Stimulated activated CD8-positive, alpha-beta memory T cell treated with anti-CD3 and anti-CD28 coated beads, Interleukin-2, amount 100 ng/mL, for 48 hours (primary cell): ENCODE results near the gene CTNNA3.

Source experiments
- DNase-seq, 2 donors: peaks; one replicate each; pipeline ENCODE4 v3.0.0-alpha.2; 2020; ENCODE audit warnings: low read depth in 2 of 2

Gene CTNNA3

DNA sequence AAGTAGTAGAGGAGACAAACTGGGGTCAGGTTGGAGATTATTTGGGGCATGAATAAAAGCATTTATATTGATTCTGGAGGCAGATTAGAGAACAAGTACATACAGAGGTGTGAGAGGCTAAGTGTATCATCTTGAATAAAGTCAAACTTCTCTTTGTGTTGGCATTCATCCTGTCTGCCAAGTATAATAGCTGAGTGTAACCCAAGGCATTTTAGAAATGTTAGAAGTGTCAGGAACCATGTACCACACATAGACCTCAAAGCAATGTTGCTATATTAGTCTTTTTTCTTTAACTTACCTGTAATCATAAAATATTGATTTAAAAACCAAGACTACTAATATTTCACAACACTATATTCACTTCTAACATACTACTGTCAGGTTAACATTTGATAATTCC is 826.4 kb downstream of the CTNNA3 start:
- no peak for DNase-seq

DNA sequence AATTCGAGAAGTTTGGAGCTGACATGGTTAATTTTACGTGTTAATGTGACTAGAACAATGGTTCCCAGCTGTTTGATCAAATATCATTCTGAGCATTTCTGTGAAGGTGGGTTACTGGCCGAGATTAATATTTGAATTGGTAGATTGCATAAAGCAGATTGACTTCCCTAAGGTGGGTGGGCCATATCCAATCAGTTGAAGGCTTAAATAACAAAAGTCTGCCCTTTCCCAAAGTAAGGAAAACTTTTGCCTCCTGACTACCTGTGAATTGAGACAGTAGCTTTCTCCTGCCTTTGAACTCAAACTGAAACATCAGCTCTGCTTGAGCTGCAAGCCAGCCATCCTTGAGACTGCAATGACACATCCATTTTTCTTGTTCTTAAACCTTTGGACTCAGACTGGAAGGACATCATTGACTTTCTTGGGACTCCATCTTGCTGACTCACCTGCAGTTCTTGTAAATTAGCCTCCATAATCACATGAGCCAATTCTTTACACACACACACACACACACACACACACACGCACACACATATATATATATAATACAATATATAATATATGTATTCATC is 833.2 kb downstream of the CTNNA3 start:
- DNase-seq, result no peak

DNA sequence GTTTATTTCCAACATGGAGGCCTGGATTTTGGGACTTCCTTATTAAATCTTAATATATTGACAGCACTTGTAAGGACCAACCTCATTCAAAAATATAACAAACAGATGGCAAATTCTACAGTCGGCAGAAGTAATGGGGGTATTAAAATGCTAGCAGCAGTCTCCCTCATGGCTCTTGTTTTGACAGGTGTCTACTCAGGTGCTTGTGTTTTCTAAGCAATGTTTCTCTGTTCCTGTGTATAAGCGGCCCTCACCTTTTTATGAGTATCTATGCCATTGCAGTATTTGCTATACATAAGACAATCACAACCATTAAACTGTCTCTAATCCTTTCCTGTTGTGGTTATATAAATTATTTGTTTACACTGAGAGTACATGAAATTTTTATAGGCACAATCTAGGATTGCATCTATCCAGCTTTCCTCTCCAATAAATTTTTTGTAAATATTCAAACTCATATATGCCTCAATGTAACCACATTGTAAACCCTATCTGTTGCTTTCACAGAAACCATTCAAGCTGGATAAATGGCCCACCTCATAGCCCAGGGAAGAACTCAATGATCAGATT is 835.5 kb downstream of the CTNNA3 start:
- DNase-seq, result no peak

DNA sequence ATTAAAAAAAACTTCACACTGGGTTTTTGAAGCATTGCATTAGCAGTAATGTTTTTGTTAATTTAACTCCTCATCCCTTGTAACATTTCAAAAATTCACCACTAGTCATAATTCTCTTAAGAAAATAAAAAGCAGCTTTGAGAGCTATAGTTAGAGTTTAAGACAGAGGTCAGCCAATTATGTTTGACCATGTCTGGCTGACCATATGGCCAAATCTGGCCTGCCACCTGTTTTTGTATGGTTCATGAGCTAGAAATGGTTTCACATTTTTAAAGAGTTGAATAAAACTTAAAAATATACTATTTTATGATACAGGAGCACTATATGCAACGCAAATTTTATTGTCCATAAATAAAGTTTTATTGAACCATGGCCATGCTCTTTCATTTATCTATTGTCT is 843.2 kb downstream of the CTNNA3 start:
- DNase-seq, result no peak

- DNase-seq, result no peak
Observed at GRCh38 chr10:66848856-66849255, 847.1 kb downstream of the CTNNA3 start.

- DNase-seq, result no peak
Observed at GRCh38 chr10:66844176-66844942, 851.6 kb downstream of the CTNNA3 start.

GRCh38 chr10:66843396-66843795 is 852.6 kb downstream of the CTNNA3 start:
- no peak for DNase-seq

DNA sequence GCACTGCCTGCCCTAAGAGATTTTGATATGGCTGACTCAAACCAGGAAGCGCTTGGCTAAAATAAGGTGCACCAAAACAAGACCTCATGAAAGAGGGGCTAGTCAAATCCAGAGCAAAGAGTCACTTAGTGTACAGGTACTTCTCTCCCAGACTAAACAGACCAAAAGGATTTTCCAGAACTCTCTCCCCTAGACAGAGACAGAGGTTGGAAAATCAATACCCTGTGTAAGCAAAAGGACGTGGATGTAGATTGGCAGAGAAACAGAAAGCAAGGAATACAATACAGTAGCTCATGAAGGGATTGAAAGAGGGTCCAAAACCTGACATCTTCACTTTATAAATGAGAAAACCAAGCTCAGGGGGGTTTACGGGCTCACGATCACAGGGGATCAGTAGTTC is 853.1 kb downstream of the CTNNA3 start:
- DNase-seq, result no peak

DNA sequence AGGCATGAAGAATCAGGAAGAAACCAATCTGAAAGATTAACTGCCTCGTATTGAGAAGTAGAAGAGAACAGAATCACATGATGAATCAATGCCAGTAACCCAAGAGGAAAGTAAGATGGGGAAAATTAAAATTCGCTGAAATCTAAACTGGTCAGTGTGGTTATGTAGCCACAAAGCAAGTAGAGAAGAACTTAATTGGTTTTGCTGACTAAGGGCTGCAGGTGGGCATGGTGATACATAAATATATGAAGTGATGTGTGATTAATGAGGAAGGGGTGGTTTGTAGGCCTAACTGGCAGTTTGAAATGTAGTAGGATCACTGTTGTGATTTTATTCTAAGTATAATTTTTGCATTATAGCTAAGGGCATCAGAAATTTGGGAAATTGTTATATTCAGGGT is 853.6 kb downstream of the CTNNA3 start:
- no peak for DNase-seq

- no peak for DNase-seq
Observed at GRCh38 chr10:66838656-66839055, 857.3 kb downstream of the CTNNA3 start.

GRCh38 chr10:66837990-66838389 is 858.0 kb downstream of the CTNNA3 start:
- no peak for DNase-seq

GRCh38 chr10:66837335-66837734 is 858.7 kb downstream of the CTNNA3 start:
- DNase-seq, result no peak

GRCh38 chr10:66836771-66837170 is 859.2 kb downstream of the CTNNA3 start:
- DNase-seq, result no peak

DNA sequence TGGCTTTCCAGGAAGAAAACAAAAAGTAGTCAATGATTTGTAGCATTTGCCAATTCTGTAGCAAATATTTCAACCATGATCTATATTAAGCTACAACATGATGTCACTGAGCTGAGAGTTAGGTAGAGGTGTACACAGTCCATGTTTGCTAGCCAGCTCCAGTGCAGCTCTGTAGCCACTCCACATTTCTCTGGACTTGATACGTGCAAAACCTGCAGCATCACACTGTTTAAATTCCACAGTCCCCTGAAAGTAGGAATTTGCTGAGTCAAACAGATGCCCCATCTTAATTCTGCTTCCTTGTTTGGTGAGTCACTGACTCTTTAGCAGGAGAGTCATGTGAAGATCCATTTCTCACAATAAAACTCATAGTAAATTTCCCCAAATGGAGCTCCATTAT is 859.9 kb downstream of the CTNNA3 start:
- DNase-seq, result no peak

- DNase-seq, result no peak
Observed at GRCh38 chr10:66835400-66835799, 860.6 kb downstream of the CTNNA3 start.

GRCh38 chr10:66834802-66835201 is 861.2 kb downstream of the CTNNA3 start:
- DNase-seq, result no peak

DNA sequence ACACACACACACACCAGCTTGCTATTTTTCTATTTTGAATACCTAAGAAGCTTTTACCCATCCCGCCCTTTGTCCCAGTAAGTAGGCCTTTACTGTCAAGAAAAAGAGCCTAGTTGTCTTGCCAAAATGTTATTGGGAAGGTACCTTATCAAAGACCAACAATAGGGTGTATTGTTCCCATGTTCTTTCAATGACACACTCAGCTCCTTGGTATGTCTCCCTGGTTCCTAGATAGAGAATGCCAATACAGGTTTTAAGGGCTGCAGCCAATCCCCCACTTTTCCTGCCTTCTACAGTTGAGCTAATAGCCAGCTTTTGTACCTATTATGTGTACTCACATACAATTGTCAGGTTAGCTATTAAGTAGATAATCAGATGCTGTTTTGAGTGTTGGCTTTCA is 862.1 kb downstream of the CTNNA3 start:
- DNase-seq, result no peak

DNA sequence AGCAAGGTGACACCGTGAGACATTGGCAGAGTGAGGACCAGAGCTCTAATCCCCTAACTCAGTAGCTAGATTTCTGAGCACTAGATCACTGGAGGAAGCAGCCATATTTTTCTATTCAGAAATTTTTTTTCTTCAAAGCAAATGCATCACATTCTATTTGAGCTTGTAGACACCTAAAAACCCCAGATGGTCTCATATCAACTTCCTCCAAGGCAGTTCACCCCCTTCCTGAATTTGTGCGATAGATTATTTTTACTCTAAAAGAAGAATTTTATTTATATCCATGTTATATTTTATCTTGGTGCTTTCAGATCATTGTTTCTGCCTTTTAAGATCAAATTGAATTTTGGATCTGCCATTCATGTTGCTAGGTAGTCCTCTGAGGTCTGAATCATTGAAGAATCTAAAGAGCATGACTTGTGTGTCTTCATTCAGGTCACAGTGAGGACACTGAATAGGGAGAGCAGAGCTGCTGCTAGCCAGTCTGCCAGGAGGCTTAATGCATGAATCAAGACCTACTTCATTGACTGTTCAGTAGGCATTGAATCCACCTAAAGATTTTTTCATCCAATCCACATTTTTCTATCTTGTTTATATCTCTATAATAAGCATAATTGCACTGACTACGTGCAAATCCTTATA is 863.1 kb downstream of the CTNNA3 start:
- DNase-seq, result no peak

GRCh38 chr10:66828957-66829356 is 867.0 kb downstream of the CTNNA3 start:
- no peak for DNase-seq

DNA sequence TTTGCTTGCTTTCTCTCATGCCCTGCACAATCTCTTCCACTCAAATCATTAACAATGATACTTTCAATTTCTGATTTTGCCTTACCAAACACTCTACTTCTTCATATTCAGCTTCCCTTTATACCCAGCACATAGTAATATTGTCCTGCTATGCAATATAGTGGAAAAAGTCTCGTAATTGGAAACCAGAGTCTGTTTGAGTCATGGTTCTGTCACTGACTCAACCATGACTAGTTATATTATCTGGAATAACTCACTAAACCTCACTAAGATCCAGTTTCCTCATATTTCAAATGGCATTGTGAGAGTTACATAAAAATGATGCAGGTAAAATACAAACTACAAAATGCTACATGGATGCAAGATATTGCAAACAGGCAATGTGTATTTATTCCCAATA is 868.6 kb downstream of the CTNNA3 start:
- no peak for DNase-seq

DNA sequence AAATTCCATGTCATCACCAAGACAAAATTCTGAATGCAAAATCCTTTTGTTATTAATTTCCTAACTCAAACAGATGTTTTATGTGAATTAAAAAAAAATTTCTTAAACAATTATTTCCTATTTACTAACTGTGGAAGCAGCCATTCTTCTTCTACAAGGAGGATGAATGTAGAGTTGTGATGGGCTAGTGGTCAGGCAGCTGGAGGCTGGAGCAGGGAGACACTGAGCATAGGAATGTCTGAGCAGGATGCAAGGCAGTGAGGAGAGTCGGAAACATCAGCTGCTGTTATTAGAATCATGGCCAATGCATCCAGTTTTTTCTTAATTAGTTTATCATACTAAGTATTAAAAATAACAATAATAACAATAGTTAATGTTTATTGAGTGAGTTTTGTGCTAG is 872.7 kb downstream of the CTNNA3 start:
- no peak for DNase-seq

DNA sequence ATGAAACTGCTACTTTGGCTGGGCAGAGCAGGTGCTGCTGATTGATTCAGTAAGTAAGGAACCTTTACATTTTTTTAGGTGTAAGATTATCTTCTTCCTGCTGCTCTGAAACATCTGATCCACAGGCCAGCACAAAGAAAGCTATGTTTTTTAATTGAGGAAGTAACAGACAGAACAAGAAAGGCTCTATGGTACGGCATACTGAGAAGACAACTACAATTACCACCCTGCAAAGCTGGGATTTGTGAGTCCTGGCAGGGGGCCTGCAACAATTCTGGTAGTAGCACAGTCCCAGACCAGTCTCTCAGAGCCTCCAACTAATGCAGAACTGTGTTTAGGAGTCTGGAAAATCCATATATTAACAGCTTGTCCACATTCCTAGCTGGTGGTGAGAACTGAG is 873.2 kb downstream of the CTNNA3 start:
- DNase-seq, result no peak

DNA sequence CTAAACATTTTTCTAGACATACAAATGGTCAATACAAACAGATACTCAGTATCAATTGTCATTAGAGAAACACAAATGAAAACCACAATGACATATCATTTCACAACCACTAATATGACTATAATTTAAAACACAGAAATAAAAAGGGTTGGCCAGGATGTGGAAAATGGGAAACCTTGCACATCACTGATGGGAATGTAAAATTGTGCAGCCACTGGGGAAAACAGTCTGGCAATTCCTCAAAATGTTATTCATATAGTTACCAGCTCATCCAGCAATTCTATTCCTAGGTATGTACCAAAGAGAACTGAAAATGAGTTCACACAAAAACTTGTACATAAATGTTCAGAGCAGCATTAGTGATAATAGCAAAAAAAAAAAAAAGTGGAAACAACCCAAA is 876.3 kb downstream of the CTNNA3 start:
- DNase-seq, result no peak
